Transverse colon (tissue), 4 donors: Measurements from ENCODE around the gene BRAT1.

Experiments used
- EP300 ChIP-seq: sonication (generic); formaldehyde crosslinking; IDR thresholded peaks from one replicate; pipeline ENCODE4 v1.6.1; 2017; ENCODE audit warnings: antibody characterized with exemption, low read depth
- POLR2A ChIP-seq: fragments of 450-650 bp; IDR thresholded peaks from one replicate; pipeline ENCODE4 v1.6.1; 2016; ENCODE audit warnings: antibody characterized with exemption, mild to moderate bottlenecking, moderate library complexity
- POLR2AphosphoS5 ChIP-seq, 3 donors: sonication (generic); formaldehyde crosslinking; IDR thresholded peaks; one replicate each; pipeline ENCODE4 v1.6.1; 2016; ENCODE audit warnings: antibody characterized with exemption in 3 of 3
- TF ChIP-seq, protein P1 (sequence below), 5 experiments: fragments of 200-600 bp in 3 of 5; fragments of 450-650 bp in 2 of 5; sonication (generic) in 3 of 5; IDR thresholded peaks; 1 replicate in 2 of 5; 2 replicates in 3 of 5; pipeline ENCODE4 v1.5.1; 2016 to 2017; ENCODE audit warnings: antibody characterized with exemption in 5 of 5, inconsistent platforms in 3 of 5, mild to moderate bottlenecking in 2 of 5, moderate library complexity in 1 of 5

DNA sequence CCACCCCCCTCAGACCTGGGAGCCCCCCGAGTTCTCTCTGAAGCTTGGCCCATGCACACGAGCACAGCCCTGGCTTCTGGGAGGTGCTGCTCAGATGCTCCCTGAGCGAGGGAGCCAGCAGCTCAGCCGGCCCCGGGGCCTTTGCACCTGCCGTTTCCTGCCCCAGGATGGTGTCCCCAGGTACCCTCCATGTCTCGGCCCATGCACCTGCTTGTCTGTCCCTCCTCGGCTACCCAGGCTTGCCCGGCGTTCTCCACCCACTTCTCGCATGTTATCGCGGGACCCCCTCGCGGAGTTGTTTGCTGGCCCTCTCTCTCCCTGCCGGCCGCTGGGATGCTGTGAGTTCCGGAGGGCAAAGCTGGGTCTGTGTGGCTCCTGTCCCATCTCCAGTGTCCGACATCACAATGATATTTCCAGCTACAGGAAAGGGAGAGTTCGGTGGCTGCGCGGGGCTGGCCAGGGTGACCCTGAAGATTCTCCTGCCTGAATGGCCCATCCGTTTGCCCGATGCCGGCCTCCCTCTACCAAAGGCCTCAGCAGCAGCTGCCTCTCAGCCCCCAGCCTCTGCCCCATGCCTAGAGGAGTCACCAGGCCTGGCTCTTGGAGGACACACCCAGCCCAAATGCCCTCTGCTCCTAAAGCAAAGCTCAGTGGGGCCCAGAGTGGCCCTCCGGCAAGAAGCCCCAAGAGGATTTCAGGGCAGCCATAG lies 48.0 kb downstream of the BRAT1 start:
- TF ChIP-seq, protein P1, sequence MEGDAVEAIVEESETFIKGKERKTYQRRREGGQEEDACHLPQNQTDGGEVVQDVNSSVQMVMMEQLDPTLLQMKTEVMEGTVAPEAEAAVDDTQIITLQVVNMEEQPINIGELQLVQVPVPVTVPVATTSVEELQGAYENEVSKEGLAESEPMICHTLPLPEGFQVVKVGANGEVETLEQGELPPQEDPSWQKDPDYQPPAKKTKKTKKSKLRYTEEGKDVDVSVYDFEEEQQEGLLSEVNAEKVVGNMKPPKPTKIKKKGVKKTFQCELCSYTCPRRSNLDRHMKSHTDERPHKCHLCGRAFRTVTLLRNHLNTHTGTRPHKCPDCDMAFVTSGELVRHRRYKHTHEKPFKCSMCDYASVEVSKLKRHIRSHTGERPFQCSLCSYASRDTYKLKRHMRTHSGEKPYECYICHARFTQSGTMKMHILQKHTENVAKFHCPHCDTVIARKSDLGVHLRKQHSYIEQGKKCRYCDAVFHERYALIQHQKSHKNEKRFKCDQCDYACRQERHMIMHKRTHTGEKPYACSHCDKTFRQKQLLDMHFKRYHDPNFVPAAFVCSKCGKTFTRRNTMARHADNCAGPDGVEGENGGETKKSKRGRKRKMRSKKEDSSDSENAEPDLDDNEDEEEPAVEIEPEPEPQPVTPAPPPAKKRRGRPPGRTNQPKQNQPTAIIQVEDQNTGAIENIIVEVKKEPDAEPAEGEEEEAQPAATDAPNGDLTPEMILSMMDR (IDR thresholded peaks at IDR 0.05) = no peak
- TF ChIP-seq POLR2A = no peak
- TF ChIP-seq POLR2AphosphoS5 (IDR thresholded peaks at IDR 0.05) = no peak
- TF ChIP-seq EP300 = no peak
